Measurements from ENCODE around the gene CALD1.
"Not testable (repeated sequence)": the region's sequence is repeated elsewhere in the genome, so short reads cannot be mapped to it uniquely, and the experiment has no call there.

CALD1 gene

GRCh38 chr7:134962270-134962780 lies 182.9 kb downstream of the CALD1 start:
- no peak for DNase-seq

- no peak for DNase-seq
Measured at GRCh38 chr7:134963036-134963435, 183.6 kb downstream of the CALD1 start.

GRCh38 chr7:134966691-134967090 lies 187.3 kb downstream of the CALD1 start:
- no peak for DNase-seq

GRCh38 chr7:134968110-134968509 lies 188.7 kb downstream of the CALD1 start:
- no peak for DNase-seq

GRCh38 chr7:134981645-134982044 lies 202.2 kb downstream of the CALD1 start:
- DNase-seq: not testable (repeated sequence)

GRCh38 chr7:134985894-134986362 lies 206.5 kb downstream of the CALD1 start:
- DNase-seq: no peak

GRCh38 chr7:134986363-134987251 lies 207.2 kb downstream of the CALD1 start, which contains the start of gene AGBL3:
Gene AGBL3 (plus strand): TSS chr7:134986508. CDS start chr7:134987934, 1,426 bp downstream.
- DNase-seq: peak; percentile 97

- no peak for DNase-seq
Measured at GRCh38 chr7:134988161-134988560, 208.7 kb downstream of the CALD1 start.

- DNase-seq: no peak
Measured at GRCh38 chr7:134991469-134992339, 212.3 kb downstream of the CALD1 start.

GRCh38 chr7:134992626-134993179 lies 213.3 kb downstream of the CALD1 start:
- no peak for DNase-seq

GRCh38 chr7:134993877-134994456 lies 214.5 kb downstream of the CALD1 start:
- DNase-seq: no peak

GRCh38 chr7:134995239-134996096 lies 216.0 kb downstream of the CALD1 start:
- DNase-seq: no peak

- DNase-seq: peak; percentile 35
Measured at GRCh38 chr7:134996097-134996550, 216.7 kb downstream of the CALD1 start.

GRCh38 chr7:134997214-134997885 lies 217.9 kb downstream of the CALD1 start:
- no peak for DNase-seq

- no peak for DNase-seq
Measured at GRCh38 chr7:134999136-134999535, 219.7 kb downstream of the CALD1 start.

GRCh38 chr7:135001390-135002165 lies 222.1 kb downstream of the CALD1 start:
- no peak for DNase-seq

- no peak for DNase-seq
Measured at GRCh38 chr7:135012229-135012628, 232.8 kb downstream of the CALD1 start.

All from COR-L47 (cell line).